Raji (cell line): Measurements from ENCODE around the gene GNB1L.

Source experiments
- POLR2A ChIP-seq: IDR thresholded peaks from 2 replicates; pipeline ENCODE4 v1.6.1; 2011; ENCODE audit warnings: low read depth, low read length, control low read depth; ENCODE audit not compliant: insufficient read depth

The GNB1L gene

DNA sequence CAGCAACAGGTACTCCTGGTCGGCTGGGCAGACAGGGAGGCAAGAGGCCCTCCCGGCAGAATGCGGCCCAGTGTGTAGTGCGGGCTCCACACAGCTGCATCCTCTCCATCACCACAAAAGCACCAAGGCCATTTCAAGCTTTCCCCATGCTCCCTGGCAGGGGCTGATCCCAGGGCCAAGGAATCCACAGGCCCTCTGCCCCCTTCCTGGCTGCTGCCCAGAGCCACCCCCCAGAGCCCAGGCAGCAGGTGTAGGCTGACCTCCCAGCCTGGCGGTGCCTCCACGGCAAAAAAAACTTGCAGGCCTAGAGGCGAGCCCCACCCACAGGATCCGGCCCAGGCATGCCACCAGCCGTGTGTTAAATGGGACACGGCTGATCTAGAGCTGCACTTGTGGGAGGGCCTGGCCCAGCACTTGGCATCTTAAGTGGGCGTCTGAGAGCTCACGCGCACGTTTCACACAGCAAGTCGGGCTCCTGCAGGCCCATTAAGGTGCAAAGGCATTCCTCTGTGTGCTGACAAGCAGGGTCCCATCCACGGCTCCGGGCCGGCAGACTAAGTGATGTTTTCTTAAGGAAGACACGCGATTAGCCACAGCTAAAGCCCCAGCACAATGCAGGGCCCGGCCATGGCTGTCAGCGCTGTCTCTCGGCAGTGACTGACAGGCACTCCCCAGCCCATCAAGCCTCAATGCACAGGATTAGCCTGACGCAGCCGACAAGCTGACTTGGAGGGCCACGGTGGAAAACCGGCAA, 19.8 kb upstream of the GNB1L start:
- TF ChIP-seq POLR2A: no peak

DNA sequence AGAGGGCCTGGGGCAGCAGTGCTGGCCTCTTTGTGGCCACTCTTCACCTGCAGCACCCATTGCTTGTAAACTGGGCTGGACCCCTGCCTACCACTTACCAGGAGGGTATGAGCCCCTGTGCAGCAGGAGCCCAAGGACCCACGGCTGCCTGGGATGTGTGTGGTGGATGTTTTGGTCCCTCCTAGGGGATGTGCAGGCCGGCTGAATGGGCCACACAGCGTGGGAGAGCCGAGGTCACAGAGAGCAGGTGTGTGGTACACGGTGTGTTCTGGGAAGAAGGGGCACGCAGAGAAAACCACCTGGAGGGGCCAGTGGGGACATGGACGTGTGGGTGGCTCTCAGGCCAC, 19.3 kb upstream of the GNB1L start:
- no peak for TF ChIP-seq POLR2A

DNA sequence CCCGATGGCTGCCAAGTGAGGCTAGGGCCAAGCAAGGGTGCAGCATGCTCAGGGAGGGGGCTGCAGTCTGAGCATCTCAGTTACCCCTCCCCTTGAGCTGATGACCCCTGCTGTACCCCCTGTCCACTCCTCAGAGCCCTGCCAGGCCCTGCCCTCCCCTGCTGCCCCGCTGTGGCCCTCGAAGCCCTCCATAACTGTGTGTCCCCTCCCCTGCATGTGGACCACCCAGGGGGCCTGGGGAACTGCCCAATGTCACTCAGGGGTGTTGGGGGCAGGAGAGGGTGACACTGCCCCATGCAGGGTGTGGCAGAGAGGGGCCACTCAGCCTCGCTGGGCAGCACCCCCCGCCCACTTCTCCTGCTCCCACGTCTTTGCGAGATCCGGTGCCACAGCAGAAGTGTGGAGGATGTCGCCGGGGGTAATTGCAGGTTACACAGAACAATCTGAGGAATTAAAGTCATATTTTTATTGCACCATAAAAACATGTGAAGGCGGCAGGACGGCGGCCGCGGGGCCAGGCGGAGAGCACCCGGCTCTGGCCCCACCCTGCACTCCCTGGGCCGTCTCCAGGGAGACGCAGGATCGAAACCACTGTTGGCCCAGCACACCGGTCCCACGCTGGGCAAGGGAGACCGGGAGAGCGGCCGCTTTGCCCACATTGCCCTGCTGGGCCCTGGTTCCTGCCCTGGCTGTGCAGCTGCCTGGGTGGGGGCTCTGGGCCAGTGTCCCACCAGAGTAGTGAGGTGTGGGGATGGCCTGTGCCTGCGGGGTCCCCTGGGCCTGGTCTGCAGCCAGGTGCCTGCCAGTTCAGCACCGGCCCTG, 18.7 kb upstream of the GNB1L start:
- no peak for TF ChIP-seq POLR2A

DNA sequence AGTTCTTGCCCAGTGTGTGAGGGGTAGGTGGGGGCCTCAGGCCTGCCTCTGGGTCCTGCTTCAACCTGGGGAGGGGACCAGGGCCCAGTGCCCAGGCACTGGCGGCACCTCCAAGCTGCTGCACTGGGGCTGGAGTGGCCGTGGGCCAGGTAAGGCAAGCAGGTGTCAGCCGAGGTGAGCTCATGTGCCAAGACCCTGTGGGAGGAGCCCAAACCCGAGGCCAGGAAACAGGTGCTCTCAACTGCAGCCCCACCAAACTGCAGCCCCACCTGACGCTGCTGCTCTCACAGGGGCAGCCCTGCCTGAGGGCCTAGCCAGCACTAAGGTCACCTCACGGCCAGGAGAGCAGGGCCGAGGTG, 18.1 kb upstream of the GNB1L start:
- no peak for TF ChIP-seq POLR2A

DNA sequence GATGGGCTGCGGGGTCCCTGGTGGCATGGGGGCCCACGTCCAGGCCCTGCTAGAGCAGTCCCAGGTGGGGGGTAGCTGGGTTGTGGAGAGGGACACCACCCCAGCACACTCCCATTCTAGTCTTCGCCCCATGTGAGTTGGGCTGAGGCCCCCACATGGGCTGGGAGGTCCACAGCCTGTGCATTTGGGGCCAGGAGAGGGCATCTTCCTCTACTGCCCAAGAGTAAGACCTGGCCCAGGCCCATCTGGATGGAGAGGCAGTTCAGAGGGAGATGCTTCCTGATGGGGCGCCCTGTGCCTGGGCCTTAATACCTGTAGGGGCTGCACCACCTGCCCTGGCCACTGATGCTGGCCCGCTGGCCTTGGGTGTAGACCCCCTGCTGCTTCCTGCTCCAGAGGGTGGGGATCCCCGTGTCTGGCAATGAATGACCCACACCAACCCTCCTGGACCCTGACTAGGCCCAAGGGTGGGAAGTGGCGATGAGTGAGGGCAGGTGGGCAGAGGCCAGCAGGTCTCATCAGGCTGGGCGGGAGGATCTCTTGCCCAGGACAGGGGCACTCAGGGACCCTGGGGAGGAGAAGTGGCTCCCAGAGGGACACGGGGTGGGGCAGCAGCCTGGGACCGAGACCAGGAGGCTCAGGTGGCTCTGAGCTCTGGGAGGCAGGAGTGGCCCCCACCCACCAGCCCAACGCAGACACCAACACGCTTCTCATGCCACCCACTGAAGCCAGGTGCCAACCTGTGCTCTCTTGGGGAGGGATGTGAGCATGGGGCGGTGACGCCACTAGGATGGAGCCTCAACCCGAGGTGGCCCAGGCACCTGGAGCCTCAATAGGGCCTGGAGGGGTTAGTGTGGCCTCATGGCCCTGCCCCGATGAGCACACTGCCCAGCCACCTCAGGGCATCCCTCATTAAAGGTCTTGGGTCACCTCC, 17.4 kb upstream of the GNB1L start:
- TF ChIP-seq POLR2A: no peak

DNA sequence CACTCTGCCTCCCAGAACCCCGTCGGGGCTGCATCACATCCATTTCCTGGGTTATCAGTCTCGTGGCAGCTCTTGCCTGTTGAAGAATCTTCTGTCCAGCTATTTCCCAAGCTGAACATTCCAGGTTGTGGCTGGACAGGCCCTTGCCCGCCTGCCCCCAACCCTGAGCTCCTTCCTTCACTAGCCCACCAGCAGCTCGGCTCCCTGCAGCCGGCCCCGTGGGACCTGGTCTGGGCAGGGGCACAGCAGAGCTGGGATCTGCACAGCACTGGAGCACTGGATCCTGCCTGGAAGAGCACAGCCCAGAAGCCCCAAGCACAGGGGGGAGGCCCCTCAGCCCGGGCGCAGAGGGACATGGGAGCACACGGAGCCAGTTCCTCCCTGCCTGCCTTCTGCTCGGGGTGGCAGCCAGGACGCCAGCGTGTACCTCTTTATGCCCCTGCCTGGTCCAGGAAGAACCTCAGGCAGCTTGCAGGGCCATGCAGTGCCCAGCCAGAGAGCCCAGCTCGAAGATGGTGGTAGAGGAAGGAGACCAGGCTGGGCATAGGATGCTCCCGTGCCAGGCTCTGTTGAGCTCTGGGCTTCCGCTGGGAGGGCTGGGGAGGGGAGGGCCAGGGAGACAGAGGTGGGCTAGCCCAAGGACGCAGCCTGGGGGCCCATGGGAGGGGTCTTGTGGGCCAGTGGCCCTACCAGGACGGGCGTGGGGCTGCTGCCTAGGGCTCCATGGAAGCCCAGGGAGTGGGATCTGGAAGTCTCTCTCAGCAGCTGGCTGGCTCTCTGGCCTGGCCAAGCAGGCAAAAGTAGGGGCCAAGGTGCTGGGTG, 16.6 kb upstream of the GNB1L start:
- no peak for TF ChIP-seq POLR2A

DNA sequence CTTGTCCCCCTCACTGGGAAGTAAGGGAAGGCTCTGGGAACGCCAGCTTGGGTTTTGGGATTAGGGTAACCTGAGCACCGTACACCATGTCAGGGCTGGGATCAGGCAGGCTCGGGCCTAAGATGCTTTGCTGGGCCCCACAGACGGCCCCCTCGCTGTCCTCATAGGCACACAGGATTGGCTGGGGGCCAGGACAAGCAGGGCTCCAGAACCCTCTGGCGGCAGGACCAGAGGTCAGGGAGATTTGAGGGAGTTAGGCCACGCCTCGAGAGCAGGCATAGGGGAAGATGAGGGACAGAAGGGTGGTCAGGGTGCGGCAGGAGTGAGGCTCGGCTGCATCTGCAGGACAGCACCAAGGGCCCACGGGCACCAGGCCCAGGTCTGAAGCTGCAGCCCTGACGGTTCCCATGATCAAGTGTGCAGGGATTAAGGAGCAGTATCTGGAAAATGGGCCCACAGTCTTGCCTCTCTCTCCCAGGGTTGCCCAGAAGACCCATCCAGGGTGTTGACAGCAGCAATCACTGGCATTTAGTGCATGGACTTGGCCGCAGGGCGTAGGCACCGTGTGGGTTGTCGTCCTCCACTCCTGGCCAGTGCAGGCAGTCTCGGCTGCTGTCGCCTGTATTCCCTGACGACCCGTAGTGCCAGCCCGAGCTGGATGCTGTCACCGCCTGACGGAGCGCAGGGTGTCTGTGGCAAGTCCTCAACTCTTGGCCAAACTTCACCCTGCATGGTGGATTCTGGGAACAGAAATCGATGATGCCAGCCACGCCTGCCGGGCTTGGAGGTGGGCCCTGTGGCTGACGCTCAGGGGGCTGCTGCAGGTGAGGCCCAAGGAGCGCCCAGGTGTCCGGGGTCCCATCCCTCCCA, 15.7 kb upstream of the GNB1L start:
- no peak for TF ChIP-seq POLR2A

DNA sequence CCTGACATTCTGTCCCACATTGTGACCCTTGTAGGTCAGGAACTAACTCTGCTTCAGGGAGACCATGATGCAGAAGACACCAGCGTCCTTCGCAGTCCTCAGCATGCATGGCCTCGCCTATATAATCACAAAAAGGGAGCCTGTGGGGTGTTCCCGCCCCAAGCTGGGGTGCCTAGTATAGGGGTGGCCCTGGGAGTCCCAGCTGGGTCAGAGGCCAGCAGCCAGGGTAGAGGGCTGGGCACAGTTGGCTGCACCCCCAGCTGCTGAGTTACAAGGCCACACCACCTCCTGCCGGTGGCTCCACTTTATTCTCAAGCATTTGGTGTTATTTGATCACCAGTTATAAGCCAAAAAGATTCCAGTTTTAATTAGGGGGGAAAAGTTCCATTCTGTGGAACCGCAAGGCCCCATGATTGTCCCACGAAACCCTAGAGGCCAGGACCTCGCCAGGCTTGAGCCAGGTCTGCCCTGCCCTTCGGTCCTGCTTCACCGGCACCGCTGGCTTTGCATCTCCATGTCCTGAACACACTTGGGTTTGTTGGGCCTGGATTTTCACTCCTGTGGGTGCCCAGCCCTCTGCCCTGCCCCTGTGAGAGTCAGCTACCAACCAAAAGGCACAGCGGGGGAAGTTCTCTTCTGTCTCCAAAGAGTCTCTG, 15.0 kb upstream of the GNB1L start:
- TF ChIP-seq POLR2A: no peak

DNA sequence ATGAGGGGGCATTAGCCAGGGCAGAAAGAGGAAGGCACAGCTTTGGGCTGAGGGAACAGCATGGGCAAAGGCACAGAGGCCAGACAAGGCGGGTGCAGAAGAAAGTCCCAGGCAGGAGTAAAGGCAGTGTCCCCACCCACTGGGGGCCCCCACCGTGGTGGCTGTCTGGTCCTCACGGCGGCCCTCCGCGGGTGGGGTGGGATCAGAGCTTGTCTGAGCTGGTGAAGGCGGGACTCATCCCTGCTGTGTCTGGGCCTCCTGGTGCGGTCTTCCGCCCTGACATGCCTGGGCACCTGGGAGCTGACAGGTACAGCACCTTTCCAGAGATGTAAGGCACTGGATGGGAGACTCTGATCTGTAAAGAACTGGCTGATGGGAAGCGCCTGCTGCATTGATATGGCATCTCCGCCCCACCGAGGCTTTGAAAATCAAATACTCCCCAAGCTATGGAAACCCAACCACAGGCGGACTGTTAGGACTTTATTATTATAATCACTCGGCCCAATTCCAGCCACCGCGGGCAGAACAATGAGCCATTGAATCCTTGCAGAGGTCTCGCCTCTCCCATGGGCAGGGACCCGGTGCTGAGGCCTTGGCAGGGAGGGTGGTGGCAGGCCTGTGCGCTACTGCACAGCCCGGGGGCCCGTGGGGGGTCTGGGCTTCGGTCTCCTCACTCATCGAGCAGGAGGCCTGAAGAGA, 14.2 kb upstream of the GNB1L start:
- no peak for TF ChIP-seq POLR2A

DNA sequence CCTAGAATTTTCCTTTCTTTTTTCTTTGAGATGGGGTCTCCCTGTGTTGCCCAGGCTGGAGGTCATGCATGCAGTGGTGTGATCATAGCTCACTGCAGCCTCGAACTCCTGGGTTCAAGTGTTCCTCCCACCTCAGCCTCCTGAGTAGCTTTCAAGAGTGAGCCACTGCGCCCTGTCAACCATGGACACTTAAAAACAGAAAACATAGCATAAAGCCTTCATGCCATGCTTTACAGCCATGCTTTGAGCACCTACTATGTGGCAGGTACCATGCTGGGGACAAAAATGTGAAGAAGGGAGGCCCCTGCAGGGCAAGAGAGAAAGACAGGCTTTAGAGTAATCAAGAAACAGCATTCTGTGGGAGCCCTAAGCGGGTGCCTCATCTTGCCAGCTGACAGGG, 13.7 kb upstream of the GNB1L start:
- TF ChIP-seq POLR2A: no peak

DNA sequence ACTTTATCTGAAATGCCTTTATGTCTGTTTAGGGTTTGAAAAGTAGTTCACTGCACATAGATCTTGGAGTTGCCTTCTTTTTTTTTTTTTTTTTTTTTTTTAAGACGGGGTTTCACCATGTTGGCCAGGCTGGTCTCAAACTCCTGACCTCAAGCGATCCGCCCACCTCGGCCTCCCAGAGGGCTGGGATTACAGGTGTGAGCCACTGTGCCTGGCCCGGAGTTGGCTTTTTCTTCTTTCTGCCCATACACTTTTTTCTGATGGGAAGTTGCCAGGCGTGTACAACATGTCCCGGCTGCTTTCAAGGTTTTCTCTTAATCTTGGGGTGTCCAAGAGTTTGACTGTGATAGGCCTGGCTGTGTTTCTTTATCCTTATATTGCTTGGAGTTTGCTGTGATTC, 12.9 kb upstream of the GNB1L start:
- TF ChIP-seq POLR2A: no peak

DNA sequence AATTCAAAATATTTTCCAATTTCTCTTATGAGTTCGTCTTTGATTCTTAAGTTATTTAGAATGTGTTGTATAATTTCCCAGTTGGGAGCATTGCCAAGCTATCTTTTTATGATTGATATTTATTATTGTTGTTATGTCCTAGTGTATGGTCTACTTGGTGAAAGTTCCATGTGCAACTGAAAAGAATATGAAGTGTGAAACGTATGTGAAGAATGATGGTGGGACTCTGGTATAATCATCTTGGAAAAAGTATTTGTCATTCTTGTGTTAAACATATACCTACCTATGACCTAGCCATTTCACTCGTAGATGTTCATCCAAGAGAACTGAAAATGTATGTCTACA, 12.0 kb upstream of the GNB1L start:
- no peak for TF ChIP-seq POLR2A
